ENCODE results near the gene AAMP. TPM values are rescaled to one million over a fixed set of nuclear protein-coding genes. Genes with fewer than 3 reads are reported as not detected.

Gene AAMP
- total RNA-seq, 2 donors from 2014 or later: 61.5 to 114 TPM

- H3K4me3 ChIP-seq: no peak overlapping the region
- H3K27ac ChIP-seq: no peak overlapping the region
- no peaks in the 10 kb centered on the region for H3K27me3 ChIP-seq
- WGBS, 2 donors: 78 to 90% methylated on average over 1 of the region's 1 CpG
- intact Hi-C loops (cut with DNase I): no loop called here
- DNase-seq (no peak), ATAC-seq (no peak)
- H3K4me1 ChIP-seq: peaks cover 34% of the 10 kb centered on the region
- TF ChIP-seq POLR2A (IDR thresholded peaks at IDR 0.05) (no peak), CTCF (IDR thresholded peaks at IDR 0.05) (no peak)
- H3K36me3 ChIP-seq (replicated peaks in 1 of 2; ENCODE audit: insufficient read depth in 1 of 2, low read depth in 2 of 2): no peaks in the 10 kb centered on the region
- no peaks in the 10 kb centered on the region for H3K9me3 ChIP-seq
These were observed 45.8 kb downstream of the AAMP start for GRCh38 chr2:218224186-218224585.

- Histone ChIP-seq H3K36me3 (replicated peaks in 1 of 2; ENCODE audit: insufficient read depth in 1 of 2, low read depth in 2 of 2) (no peaks in the 10 kb centered on the region), H3K4me1 (peaks cover 36% of the 10 kb centered on the region), H3K27ac (no peak overlapping the region), H3K9me3 (no peaks in the 10 kb centered on the region), H3K4me3 (no peak overlapping the region), H3K27me3 (no peaks in the 10 kb centered on the region)
- ATAC-seq: no peak
- intact Hi-C loops (cut with DNase I): no loop called here
- 59 to 68% methylated on average over 5 of the region's 5 CpGs for WGBS, 2 donors
- TF ChIP-seq POLR2A (IDR thresholded peaks at IDR 0.05) (no peak), CTCF (IDR thresholded peaks at IDR 0.05) (no peak)
- DNase-seq: no peak
These were observed 46.9 kb downstream of the AAMP start for GRCh38 chr2:218223046-218223445.

- H3K27ac ChIP-seq: no peak overlapping the region
- no peak for TF ChIP-seq CTCF (IDR thresholded peaks at IDR 0.05)
- no peak for TF ChIP-seq POLR2A (IDR thresholded peaks at IDR 0.05)
- ATAC-seq (no peak), DNase-seq (no peak)
- WGBS, 2 donors: 64 to 74% methylated on average over 5 of the region's 5 CpGs
- no peaks in the 10 kb centered on the region for H3K9me3 ChIP-seq
- H3K4me3 ChIP-seq: no peak overlapping the region
- no peaks in the 10 kb centered on the region for H3K27me3 ChIP-seq
- peaks cover 43% of the 10 kb centered on the region for H3K4me1 ChIP-seq
- H3K36me3 ChIP-seq (replicated peaks in 1 of 2; ENCODE audit: insufficient read depth in 1 of 2, low read depth in 2 of 2): no peaks in the 10 kb centered on the region
- intact Hi-C loops (cut with DNase I): no loop called here
These were observed 48.9 kb downstream of the AAMP start for GRCh38 chr2:218221000-218221399.

GRCh38 chr2:218219934-218220333 is 50.0 kb downstream of the AAMP start:
- DNase-seq (no peak), ATAC-seq (no peak)
- H3K4me1 ChIP-seq: peaks cover 47% of the 10 kb centered on the region
- no peak for TF ChIP-seq POLR2A (IDR thresholded peaks at IDR 0.05)
- no peak overlapping the region for H3K4me3 ChIP-seq
- intact Hi-C loops (cut with DNase I): no loop called here
- H3K27me3 ChIP-seq: no peaks in the 10 kb centered on the region
- H3K9me3 ChIP-seq: no peaks in the 10 kb centered on the region
- no peak overlapping the region for H3K27ac ChIP-seq
- 60 to 72% methylated on average over 2 of the region's 2 CpGs for WGBS, 2 donors
- H3K36me3 ChIP-seq (replicated peaks in 1 of 2; ENCODE audit: insufficient read depth in 1 of 2, low read depth in 2 of 2): no peaks in the 10 kb centered on the region

GRCh38 chr2:218218268-218219185 is 51.4 kb downstream of the AAMP start:
- H3K4me1 ChIP-seq: peaks cover 47% of the 10 kb centered on the region
- ATAC-seq: no peak

More at GRCh38 chr2:218218268-218219185, 51.4 kb downstream of the AAMP start:
- no peak for TF ChIP-seq POLR2A (IDR thresholded peaks at IDR 0.05)
- no peak for TF ChIP-seq CTCF (IDR thresholded peaks at IDR 0.05)
- WGBS, 2 donors: 18 to 23% methylated on average over 4 of the region's 4 CpGs
- Histone ChIP-seq H3K27me3 (no peaks in the 10 kb centered on the region), H3K36me3 (replicated peaks in 1 of 2; ENCODE audit: insufficient read depth in 1 of 2, low read depth in 2 of 2) (no peaks in the 10 kb centered on the region), H3K4me3 (peak overlapping the region in 1 of 2 donors; percentile 95), H3K27ac (peak overlapping the region in 3 of 4 donors; percentile 75 to 92 (median 88)), H3K9me3 (no peaks in the 10 kb centered on the region)
- intact Hi-C loops (cut with DNase I): no loop called here
- DNase-seq: no peak
